ENCODE measurements around the gene BABAM2. TPM values are rescaled to one million over a fixed set of nuclear protein-coding genes. Genes with fewer than 3 reads are reported as not detected.

Gene BABAM2
- total and polyA plus RNA-seq, 2 experiments from 2014 or later, result 35.2 to 46.1 TPM

DNA sequence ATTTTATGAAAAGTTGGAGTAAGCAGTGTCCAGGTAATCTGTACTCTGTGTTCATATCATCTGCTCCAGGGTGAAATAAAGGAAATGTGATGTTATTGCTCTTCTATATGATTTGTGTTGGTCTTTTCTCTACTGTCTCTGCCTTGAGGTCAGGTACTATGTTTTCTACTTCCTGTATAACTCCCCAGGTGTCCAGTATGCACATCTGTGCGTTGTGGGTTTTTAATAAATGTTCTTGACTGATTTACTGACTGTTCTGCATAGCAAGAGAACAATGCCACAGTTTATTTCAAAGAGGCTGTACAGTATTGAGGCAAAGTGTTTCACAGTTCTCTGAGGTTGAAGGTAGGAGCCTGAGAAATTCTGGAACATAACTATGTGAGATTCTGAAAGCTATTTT is 89.7 kb downstream of the BABAM2 start:
- no peak for TF ChIP-seq EZH2phosphoT487 (IDR thresholded peaks at IDR 0.05; ENCODE audit: insufficient read depth, low read depth)
- no peak for TF ChIP-seq EZH2 (IDR thresholded peaks at IDR 0.05; ENCODE audit: insufficient read depth, poor library complexity, severe bottlenecking)
- peaks cover 30% of the 10 kb centered on the region for H3K79me2 ChIP-seq (ENCODE audit: insufficient read depth)
- no peaks in the 10 kb centered on the region for H3K9me3 ChIP-seq (ENCODE audit: low read depth)
- no peak overlapping the region for H2AFZ ChIP-seq
- H3F3A ChIP-seq (ENCODE audit: insufficient read depth), result peaks cover 35% of the 10 kb centered on the region
- H4K20me1 ChIP-seq (ENCODE audit: insufficient read depth), result no peaks in the 10 kb centered on the region
- no peak overlapping the region for H3K4me3 ChIP-seq
- no peak overlapping the region for H3K27ac ChIP-seq
- H3K36me3 ChIP-seq (ENCODE audit: low read depth), result no peaks in the 10 kb centered on the region
- no peaks in the 10 kb centered on the region for H3K9me2 ChIP-seq (ENCODE audit: insufficient read depth)
- in situ Hi-C loops (cut with MboI), result no loop called here
- no peak overlapping the region for H3K4me2 ChIP-seq (ENCODE audit: unreplicated experiment)
- H3K27me3 ChIP-seq (replicated peaks; ENCODE audit: insufficient read depth), result no peaks in the 10 kb centered on the region
- peaks cover 22% of the 10 kb centered on the region for H3K4me1 ChIP-seq (ENCODE audit: insufficient read depth)
- H3K9ac ChIP-seq, result no peak overlapping the region
- DNase-seq, result no peak
- 100% methylated on average over 1 of the region's 1 CpG for WGBS, 2 experiments (ENCODE audit: low coverage in 1 of 2, low lambda C conversion rate in 2 of 2, missing lambda C conversion rate in 2 of 2)

DNA sequence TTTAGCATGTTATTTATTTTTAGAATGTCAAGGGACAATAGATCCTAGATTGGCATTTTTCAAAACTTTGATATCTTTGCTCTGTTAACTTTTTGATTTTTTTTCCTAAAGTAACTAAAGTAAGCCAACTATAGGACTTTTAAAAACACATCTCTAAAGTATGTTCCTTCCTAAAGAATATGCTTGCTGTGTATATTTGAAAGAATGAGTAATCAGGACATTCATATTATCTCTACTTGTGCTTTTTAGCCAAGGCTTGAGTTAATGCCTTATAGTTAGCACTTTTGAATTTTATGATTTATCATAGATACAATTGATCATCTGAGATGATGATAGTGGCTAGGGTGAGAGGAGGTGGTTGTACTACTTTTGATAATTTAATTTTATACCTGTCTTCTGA is 93.6 kb downstream of the BABAM2 start:
- DNase-seq, result no peak
- H3K9me3 ChIP-seq (ENCODE audit: low read depth), result no peaks in the 10 kb centered on the region

DNA sequence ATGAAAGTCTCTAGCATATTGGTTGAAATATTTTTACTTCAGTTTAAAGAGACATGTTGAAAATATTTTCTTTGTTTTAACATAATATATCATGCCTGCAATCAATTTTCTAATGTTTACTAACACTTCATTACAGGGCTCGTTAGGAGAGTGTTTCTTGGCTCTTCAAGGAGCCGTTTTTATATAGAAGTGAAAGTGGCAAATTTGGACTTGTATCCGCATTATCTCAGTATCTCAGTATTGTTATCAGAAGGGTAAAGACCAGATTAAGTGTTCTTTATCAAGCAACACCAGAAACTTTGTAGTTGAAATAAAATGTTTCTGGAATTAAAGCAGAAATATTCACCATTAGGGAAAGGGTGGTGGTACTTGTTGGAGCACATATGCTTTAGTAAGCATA is 97.8 kb downstream of the BABAM2 start:
- DNase-seq, result no peak

More for the DNA sequence above, 93.6 kb downstream of the BABAM2 start:
- H3F3A ChIP-seq (ENCODE audit: insufficient read depth), result peaks cover 12% of the 10 kb centered on the region
- no peak overlapping the region for H3K9ac ChIP-seq
- H3K79me2 ChIP-seq (ENCODE audit: insufficient read depth), result peaks cover 49% of the 10 kb centered on the region
- H3K36me3 ChIP-seq (ENCODE audit: low read depth), result no peaks in the 10 kb centered on the region
- no peak overlapping the region for H3K4me3 ChIP-seq
- TF ChIP-seq EZH2 (IDR thresholded peaks at IDR 0.05; ENCODE audit: insufficient read depth, poor library complexity, severe bottlenecking) (no peak), EZH2phosphoT487 (IDR thresholded peaks at IDR 0.05; ENCODE audit: insufficient read depth, low read depth) (no peak)
- H3K27me3 ChIP-seq (replicated peaks; ENCODE audit: insufficient read depth), result no peaks in the 10 kb centered on the region
- peaks cover 16% of the 10 kb centered on the region; the same call in 1 of the 2 replicates for H3K4me1 ChIP-seq (ENCODE audit: insufficient read depth)
- H3K9me2 ChIP-seq (ENCODE audit: insufficient read depth), result no peaks in the 10 kb centered on the region
- H4K20me1 ChIP-seq (ENCODE audit: insufficient read depth), result no peaks in the 10 kb centered on the region
- no peak overlapping the region for H2AFZ ChIP-seq
- no peak overlapping the region for H3K4me2 ChIP-seq (ENCODE audit: unreplicated experiment)
- H3K27ac ChIP-seq, result no peak overlapping the region
- in situ Hi-C loops (cut with MboI), result no loop called here

DNA sequence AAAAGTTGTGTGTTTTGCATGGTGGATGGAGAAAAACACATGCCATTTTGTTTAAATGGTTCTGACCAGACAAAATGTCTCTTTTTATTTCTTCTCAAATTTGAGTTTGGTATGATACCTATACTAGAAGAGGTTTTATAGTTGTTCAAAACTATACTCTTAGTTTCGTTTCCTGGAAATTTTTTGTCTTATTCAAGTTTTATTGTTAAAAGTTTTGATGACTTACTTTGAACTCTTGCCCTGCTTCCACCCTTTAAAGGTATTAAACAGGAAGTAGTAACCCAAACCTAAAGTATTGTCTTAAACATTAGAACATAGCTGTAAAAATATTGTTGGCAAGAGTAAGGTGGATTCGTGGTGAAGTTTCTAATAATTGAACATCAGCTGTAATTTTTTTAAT is 98.2 kb downstream of the BABAM2 start:
- no peak for DNase-seq
- Histone ChIP-seq H2AFZ (peak overlapping the region; percentile 23; the same call in 1 of the 2 replicates), H3K79me2 (ENCODE audit: insufficient read depth) (peaks cover 26% of the 10 kb centered on the region), H3K36me3 (ENCODE audit: low read depth) (no peaks in the 10 kb centered on the region), H3K9me2 (ENCODE audit: insufficient read depth) (no peaks in the 10 kb centered on the region), H3F3A (ENCODE audit: insufficient read depth) (peaks cover 22% of the 10 kb centered on the region; the same call in 1 of the 2 replicates), H3K4me3 (peak overlapping the region; percentile 40), H3K9ac (no peak overlapping the region), H3K4me2 (ENCODE audit: unreplicated experiment) (peak overlapping the region; percentile 60), H3K27ac (no peak overlapping the region), H4K20me1 (ENCODE audit: insufficient read depth) (no peaks in the 10 kb centered on the region), H3K4me1 (ENCODE audit: insufficient read depth) (peaks cover 25% of the 10 kb centered on the region), H3K9me3 (ENCODE audit: low read depth) (no peaks in the 10 kb centered on the region), H3K27me3 (replicated peaks; ENCODE audit: insufficient read depth) (no peaks in the 10 kb centered on the region)
- no peak for TF ChIP-seq EZH2phosphoT487 (IDR thresholded peaks at IDR 0.05; ENCODE audit: insufficient read depth, low read depth)
- TF ChIP-seq EZH2 (IDR thresholded peaks at IDR 0.05; ENCODE audit: insufficient read depth, poor library complexity, severe bottlenecking), result no peak
- WGBS, 2 experiments (ENCODE audit: low coverage in 1 of 2, low lambda C conversion rate in 2 of 2, missing lambda C conversion rate in 2 of 2), result 75 to 80% methylated on average over 2 of the region's 2 CpGs
- in situ Hi-C loops (cut with MboI), result no loop called here

More for the DNA sequence above, 97.8 kb downstream of the BABAM2 start:
- peaks cover 21% of the 10 kb centered on the region for H3K4me1 ChIP-seq (ENCODE audit: insufficient read depth)
- 21 to 26% methylated on average over 3 of the region's 3 CpGs for WGBS, 2 experiments (ENCODE audit: low coverage in 1 of 2, low lambda C conversion rate in 2 of 2, missing lambda C conversion rate in 2 of 2)
- no peaks in the 10 kb centered on the region for H3K36me3 ChIP-seq (ENCODE audit: low read depth)
- H4K20me1 ChIP-seq (ENCODE audit: insufficient read depth), result no peaks in the 10 kb centered on the region
- peak overlapping the region; percentile 40 for H3K4me3 ChIP-seq
- peaks cover 18% of the 10 kb centered on the region; the same call in 1 of the 2 replicates for H3F3A ChIP-seq (ENCODE audit: insufficient read depth)
- H3K9ac ChIP-seq, result 0 out of 2 replicates have a peak overlapping the region, but pooled peaks have one; percentile 6
- in situ Hi-C loops (cut with MboI), result no loop called here
- no peaks in the 10 kb centered on the region for H3K27me3 ChIP-seq (replicated peaks; ENCODE audit: insufficient read depth)
- TF ChIP-seq EZH2 (IDR thresholded peaks at IDR 0.05; ENCODE audit: insufficient read depth, poor library complexity, severe bottlenecking) (no peak), EZH2phosphoT487 (IDR thresholded peaks at IDR 0.05; ENCODE audit: insufficient read depth, low read depth) (no peak)
- no peaks in the 10 kb centered on the region for H3K9me3 ChIP-seq (ENCODE audit: low read depth)
- H3K4me2 ChIP-seq (ENCODE audit: unreplicated experiment), result peak overlapping the region; percentile 60
- H3K79me2 ChIP-seq (ENCODE audit: insufficient read depth), result peaks cover 30% of the 10 kb centered on the region
- no peak overlapping the region for H3K27ac ChIP-seq
- H2AFZ ChIP-seq, result peak overlapping the region; percentile 23; the same call in 1 of the 2 replicates
- no peaks in the 10 kb centered on the region for H3K9me2 ChIP-seq (ENCODE audit: insufficient read depth)

DNA sequence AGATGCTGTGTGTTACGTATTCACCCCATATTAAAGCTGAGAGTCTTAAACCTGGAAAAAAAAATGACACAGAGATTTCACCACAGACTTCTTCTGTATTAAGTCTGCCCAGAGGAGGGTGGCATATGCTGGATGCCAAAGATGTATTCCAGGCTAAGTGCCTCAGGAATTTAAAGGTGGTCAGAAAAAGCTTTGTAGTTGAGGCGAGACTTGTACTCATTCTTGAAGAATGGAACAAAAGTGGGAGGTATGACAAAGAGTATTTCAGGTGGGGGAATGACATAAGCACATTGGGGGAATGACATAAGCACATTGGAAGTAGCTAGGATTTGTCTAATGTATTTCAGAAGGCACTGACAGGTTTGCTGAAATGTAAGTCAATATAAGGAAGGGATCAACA is 98.6 kb downstream of the BABAM2 start:
- H3K36me3 ChIP-seq (ENCODE audit: low read depth), result no peaks in the 10 kb centered on the region
- H4K20me1 ChIP-seq (ENCODE audit: insufficient read depth), result no peaks in the 10 kb centered on the region
- H3K4me2 ChIP-seq (ENCODE audit: unreplicated experiment), result no peak overlapping the region
- H3K79me2 ChIP-seq (ENCODE audit: insufficient read depth), result peaks cover 23% of the 10 kb centered on the region
- in situ Hi-C loops (cut with MboI), result no loop called here
- no peak overlapping the region for H3K9ac ChIP-seq
- no peaks in the 10 kb centered on the region for H3K9me2 ChIP-seq (ENCODE audit: insufficient read depth)
- H3K4me3 ChIP-seq, result no peak overlapping the region
- TF ChIP-seq EZH2 (IDR thresholded peaks at IDR 0.05; ENCODE audit: insufficient read depth, poor library complexity, severe bottlenecking), result no peak
- TF ChIP-seq EZH2phosphoT487 (IDR thresholded peaks at IDR 0.05; ENCODE audit: insufficient read depth, low read depth), result no peak
- 91 to 97% methylated on average over 2 of the region's 2 CpGs for WGBS, 2 experiments (ENCODE audit: low coverage in 1 of 2, low lambda C conversion rate in 2 of 2, missing lambda C conversion rate in 2 of 2)
- H3K9me3 ChIP-seq (ENCODE audit: low read depth), result no peaks in the 10 kb centered on the region
- no peak overlapping the region for H3K27ac ChIP-seq
- H3F3A ChIP-seq (ENCODE audit: insufficient read depth), result peaks cover 26% of the 10 kb centered on the region; the same call in 1 of the 2 replicates
- no peaks in the 10 kb centered on the region for H3K27me3 ChIP-seq (replicated peaks; ENCODE audit: insufficient read depth)
- H2AFZ ChIP-seq, result no peak overlapping the region
- DNase-seq, result no peak
- H3K4me1 ChIP-seq (ENCODE audit: insufficient read depth), result peaks cover 30% of the 10 kb centered on the region
